ENCODE results near the gene STIM1.
"Not testable (repeated sequence)": the region's sequence is repeated elsewhere in the genome, so short reads cannot be mapped to it uniquely, and the experiment has no call there.

Gene STIM1

GRCh38 chr11:3986301-3986700 lies 130.8 kb downstream of the STIM1 start:
- DNase-seq = no peak

- DNase-seq = no peak
These were observed 133.9 kb downstream of the STIM1 start for GRCh38 chr11:3989276-3989920.

GRCh38 chr11:3989921-3990290 lies 134.4 kb downstream of the STIM1 start:
- no peak for DNase-seq

- no peak for DNase-seq
These were observed 134.9 kb downstream of the STIM1 start for GRCh38 chr11:3990406-3990805.

- no peak for DNase-seq
These were observed 137.5 kb downstream of the STIM1 start for GRCh38 chr11:3992964-3993363.

- no peak for DNase-seq
These were observed 138.7 kb downstream of the STIM1 start for GRCh38 chr11:3994030-3994640.

GRCh38 chr11:3995307-3995706 lies 139.8 kb downstream of the STIM1 start:
- DNase-seq = no peak

GRCh38 chr11:3995949-3996554 lies 140.6 kb downstream of the STIM1 start:
- no peak for DNase-seq

- no peak for DNase-seq
These were observed 141.2 kb downstream of the STIM1 start for GRCh38 chr11:3996651-3997050.

- DNase-seq = not testable (repeated sequence)
These were observed 149.3 kb downstream of the STIM1 start for GRCh38 chr11:4004753-4005152.

- DNase-seq = no peak
These were observed 151.6 kb downstream of the STIM1 start for GRCh38 chr11:4006946-4007680.

- DNase-seq = no peak
These were observed 152.7 kb downstream of the STIM1 start for GRCh38 chr11:4008116-4008515.

GRCh38 chr11:4016602-4017001 lies 161.1 kb downstream of the STIM1 start:
- not testable (repeated sequence) for DNase-seq

GRCh38 chr11:4017129-4017528 lies 161.7 kb downstream of the STIM1 start:
- DNase-seq = no peak

- no peak for DNase-seq
These were observed 163.2 kb downstream of the STIM1 start for GRCh38 chr11:4018641-4019040.

- no peak for DNase-seq
These were observed 164.4 kb downstream of the STIM1 start for GRCh38 chr11:4019891-4020290.

- DNase-seq = no peak
These were observed 167.2 kb downstream of the STIM1 start for GRCh38 chr11:4022669-4023068.

GRCh38 chr11:4025248-4025966 lies 169.9 kb downstream of the STIM1 start:
- DNase-seq = no peak

- no peak for DNase-seq
These were observed 170.5 kb downstream of the STIM1 start for GRCh38 chr11:4025967-4026324.

- DNase-seq = no peak
These were observed 170.9 kb downstream of the STIM1 start for GRCh38 chr11:4026389-4026788.

- DNase-seq = no peak
These were observed 172.3 kb downstream of the STIM1 start for GRCh38 chr11:4027746-4028145.

GRCh38 chr11:4030197-4030596 lies 174.7 kb downstream of the STIM1 start:
- DNase-seq = no peak

GRCh38 chr11:4032097-4032496 lies 176.6 kb downstream of the STIM1 start:
- no peak for DNase-seq

Data from SW 1271 (cell line).